T-cell (primary cell): ENCODE measurements around the gene CAMSAP2. TPM values are rescaled to one million over a fixed set of nuclear protein-coding genes. Genes with fewer than 3 reads are reported as not detected.

Experiments
- ATAC-seq, 4 experiments: fragments of 200-7000 bp in 3 of 4; fragments of 150-1000 bp in 1 of 4; cut with Tn5 transposase; replicated peaks in 1 of 4; 1 replicate in 3 of 4; 2 replicates in 1 of 4; pipeline ENCODE4 v1.10.0; 2021; ENCODE audit warnings: moderate library complexity in 3 of 4, mild to moderate bottlenecking in 2 of 4, moderate number of reproducible peaks in 1 of 4
- CTCF ChIA-PET, 2 donors: fragments of 300-600 bp; sonication (Branson Sonifier 250); formaldehyde crosslinking; loops; one replicate each; lab custom pipeline; 2022; ENCODE audit warnings: antibody characterized with exemption in 2 of 2; lab: Charles Lee
- POLR2A ChIA-PET, 2 donors: fragments of 300-600 bp; sonication (Branson Sonifier 250); formaldehyde crosslinking; loops; one replicate each; lab custom pipeline; 2022; ENCODE audit warnings: antibody characterized with exemption in 2 of 2; lab: Charles Lee
- DNase-seq, 35 experiments: peaks; one replicate each; pipeline versions ENCODE4 v3.0.0 to v3.0.0-alpha.2; 2013 to 2023
- H3K27ac ChIP-seq: one replicate; pipeline ENCODE4 v1.5.1; 2013; ENCODE audit warnings: low read length
- H3K27me3 ChIP-seq, 2 experiments: replicated peaks in 1 of 2; 1 replicate in 1 of 2; 2 replicates in 1 of 2; pipeline versions ENCODE4 v1.6.1 to v1.7.0; 2013; ENCODE audit warnings: low read length in 1 of 2, mixed read lengths in 1 of 2; ENCODE audit not compliant: control insufficient read depth in 2 of 2, insufficient read depth in 2 of 2; ENCODE audit errors: extremely low read depth in 1 of 2
- H3K36me3 ChIP-seq, 2 donors: 1 replicate in 1 of 2; 2 replicates in 1 of 2; pipeline versions ENCODE4 v1.6.1 to v1.7.0; 2013; ENCODE audit warnings: low read length in 1 of 2; ENCODE audit not compliant: control insufficient read depth in 2 of 2, insufficient read depth in 1 of 2; ENCODE audit errors: extremely low read depth in 1 of 2
- H3K4me1 ChIP-seq, 2 experiments: 1 replicate in 1 of 2; 2 replicates in 1 of 2; pipeline versions ENCODE4 v1.6.1 to v1.7.0; 2013; ENCODE audit warnings: low read length in 2 of 2, mixed read lengths in 1 of 2; ENCODE audit not compliant: insufficient read depth in 2 of 2, control insufficient read depth in 1 of 2; ENCODE audit errors: extremely low read depth in 1 of 2
- H3K4me3 ChIP-seq, 2 donors: 1 replicate in 1 of 2; 2 replicates in 1 of 2; pipeline versions ENCODE4 v1.5.1 to v1.7.0; 2013; ENCODE audit warnings: mild to moderate bottlenecking in 2 of 2, low read length in 1 of 2, moderate library complexity in 1 of 2; ENCODE audit not compliant: control insufficient read depth in 1 of 2; ENCODE audit errors: extremely low read depth in 1 of 2
- H3K9me3 ChIP-seq: 2 replicates; pipeline ENCODE4 v1.7.0; 2013
- H3K27ac Mint-ChIP-seq, 2 donors: one replicate each; pipeline ENCODE4 v1.8.0; 2020 to 2021; ENCODE audit warnings: mild to moderate bottlenecking in 2 of 2, mixed read lengths in 2 of 2
- H3K27me3 Mint-ChIP-seq, 2 donors: one replicate each; pipeline ENCODE4 v1.8.0; 2021 to 2022; ENCODE audit warnings: mixed read lengths in 2 of 2
- H3K36me3 Mint-ChIP-seq: one replicate; pipeline ENCODE4 v1.8.0; 2021; ENCODE audit warnings: mixed read lengths
- H3K4me1 Mint-ChIP-seq, 3 donors: one replicate each; pipeline ENCODE4 v1.8.0; 2020 to 2022; ENCODE audit warnings: mixed read lengths in 3 of 3, mild to moderate bottlenecking in 1 of 3
- H3K4me3 Mint-ChIP-seq, 3 donors: one replicate each; pipeline ENCODE4 v1.8.0; 2020 to 2022; ENCODE audit warnings: mild to moderate bottlenecking in 3 of 3, mixed read lengths in 3 of 3, moderate library complexity in 3 of 3
- H3K9me3 Mint-ChIP-seq, 3 donors: one replicate each; pipeline ENCODE4 v1.8.0; 2020 to 2022; ENCODE audit warnings: mixed read lengths in 3 of 3
- WGBS: methylation state at CpG from one replicate; pipeline ENCODE4 v1.1.5; 2013; ENCODE audit warnings: missing lambda C conversion rate; ENCODE audit not compliant: insufficient coverage; 5-methylcytosine and 5-hydroxymethylcytosine counted together
- total RNA-seq, 35 experiments: library from RNA in 6 of 35; stranded (reverse) in 6 of 35; fragments of 120-200 nt in 1 of 35; gene quantifications; one replicate each; pipeline versions ENCODE4 v1.2.1 to v1.2.4 and lab custom pipeline; 2013 to 2026

Gene CAMSAP2
- total RNA-seq, 5 donors from 2014 or later (not counting 1 experiment from before 2014, with no cell fraction given) = 4.6 to 9.1 (median 5.2) TPM

DNA sequence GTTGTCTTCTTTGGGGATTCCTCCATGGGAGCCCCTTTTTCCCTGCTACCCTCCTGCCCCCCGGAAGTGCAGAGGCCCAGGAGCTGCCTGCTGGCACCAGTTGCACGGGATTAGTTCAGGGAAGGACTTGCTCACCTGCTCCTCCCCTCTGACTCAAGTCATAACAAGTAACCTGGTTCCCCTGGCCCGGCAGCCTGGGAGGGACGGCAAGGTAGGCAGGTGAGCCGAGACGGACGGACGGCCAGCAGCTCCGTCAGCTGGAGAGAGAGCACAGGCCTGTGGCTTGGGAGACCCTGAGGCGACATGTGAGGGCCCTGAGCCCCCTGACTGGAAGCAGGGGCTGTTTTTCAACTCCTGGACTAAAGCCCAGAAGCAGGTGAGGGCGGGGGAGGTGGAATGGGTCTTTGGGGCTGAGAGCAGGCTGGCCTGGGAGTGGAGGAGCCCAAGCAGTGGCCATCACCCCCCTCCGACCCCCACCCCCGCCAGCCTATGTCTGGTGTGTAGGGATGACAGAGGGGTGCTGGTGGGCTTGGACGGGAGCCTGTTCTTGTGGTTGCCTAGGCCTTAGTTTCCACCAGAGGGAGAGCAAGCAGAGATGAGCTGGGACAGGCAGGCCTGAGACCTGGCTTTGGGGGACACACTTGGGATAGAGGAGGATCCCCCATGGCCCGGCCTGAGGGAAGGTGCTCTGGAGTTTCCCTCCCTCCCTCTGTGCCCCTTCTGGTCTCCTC, 156.2 kb downstream of the CAMSAP2 start, which contains the start of gene INAVA:
Gene INAVA, plus strand, starts transcription at position 189 of the 731 bp plus-strand sequence. CDS start 3,501 bp downstream, outside the sequence.
- Mint-ChIP-seq H3K9me3 (no peaks in the 10 kb centered on the region), H3K27me3 (peaks cover 26 to 34% of the 10 kb centered on the region in 2 donors), H3K4me1 (peaks cover 18 to 22% (median 22%) of the 10 kb centered on the region in 3 donors), H3K36me3 (no peaks in the 10 kb centered on the region), H3K27ac (no peak within 1 kb of the TSS), H3K4me3 (no peak within 1 kb of the TSS)
- Histone ChIP-seq H3K4me3 (no peak within 1 kb of the TSS), H3K36me3 (no peaks in the 10 kb centered on the region), H3K27ac (no peak within 1 kb of the TSS), H3K9me3 (no peaks in the 10 kb centered on the region), H3K4me1 (peaks cover 0 to 27% of the 10 kb centered on the region in 2 experiments), H3K27me3 (peaks cover 5 to 68% of the 10 kb centered on the region in 2 experiments)
- no peak for DNase-seq
- ATAC-seq = no peak
- WGBS = 95% methylated on average over 9 of the region's 15 CpGs
- ChIA-PET POLR2A (interaction anchor here in 1 of 2 donors (0.7 kb wide), 1 partner anchor 50 kb away, joined by 4 read pairs; no protein-coding TSS in a partner anchor), CTCF (no interaction called here)

- ChIA-PET CTCF (no interaction called here), POLR2A (interaction anchor here in 1 of 2 donors (0.7 kb wide), 1 partner anchor 50 kb away, joined by 4 read pairs; no protein-coding TSS in a partner anchor)
- no peak for ATAC-seq
- no peak overlapping the region for H3K4me3 Mint-ChIP-seq
- H3K27ac ChIP-seq = no peak overlapping the region
- no peak for DNase-seq
- H3K36me3 ChIP-seq = no peaks in the 10 kb centered on the region
- 72% methylated on average over 6 of the region's 8 CpGs for whole genome bisulfite sequencing
- peaks cover 0 to 22% of the 10 kb centered on the region in 2 experiments for H3K4me1 ChIP-seq
- H3K9me3 ChIP-seq = no peaks in the 10 kb centered on the region
- H3K27me3 Mint-ChIP-seq = peaks cover 26 to 34% of the 10 kb centered on the region in 2 donors
- H3K4me3 ChIP-seq = no peak overlapping the region
- H3K4me1 Mint-ChIP-seq = peaks cover 13 to 17% (median 16%) of the 10 kb centered on the region in 3 donors
- H3K27ac Mint-ChIP-seq = no peak overlapping the region
- H3K36me3 Mint-ChIP-seq = no peaks in the 10 kb centered on the region
- peaks cover 5 to 68% of the 10 kb centered on the region in 2 experiments for H3K27me3 ChIP-seq
- H3K9me3 Mint-ChIP-seq = no peaks in the 10 kb centered on the region
Measured at GRCh38 chr1:200895443-200895789, 156.7 kb downstream of the CAMSAP2 start.

GRCh38 chr1:200895801-200896530, 157.3 kb downstream of the CAMSAP2 start:
- no peak for ATAC-seq
- CTCF ChIA-PET = no interaction called here
- H3K27me3 ChIP-seq = peaks cover 5 to 69% of the 10 kb centered on the region in 2 experiments
- Mint-ChIP-seq H3K27me3 (peaks cover 26 to 34% of the 10 kb centered on the region in 2 donors), H3K9me3 (no peaks in the 10 kb centered on the region), H3K4me3 (no peak overlapping the region), H3K36me3 (no peaks in the 10 kb centered on the region), H3K4me1 (peaks cover 9 to 12% (median 12%) of the 10 kb centered on the region in 3 donors), H3K27ac (no peak overlapping the region)
- no peak for DNase-seq
- POLR2A ChIA-PET = no interaction called here
- H3K27ac ChIP-seq = no peak overlapping the region
- H3K4me1 ChIP-seq = peaks cover 0 to 16% of the 10 kb centered on the region in 2 experiments
- no peaks in the 10 kb centered on the region for H3K9me3 ChIP-seq
- H3K4me3 ChIP-seq = no peak overlapping the region
- 70% methylated on average over 3 of the region's 9 CpGs for WGBS
- no peaks in the 10 kb centered on the region for H3K36me3 ChIP-seq

GRCh38 chr1:200896531-200897196, 158.0 kb downstream of the CAMSAP2 start:
- Histone ChIP-seq H3K27ac (no peak overlapping the region), H3K9me3 (no peaks in the 10 kb centered on the region), H3K27me3 (peaks cover 5 to 67% of the 10 kb centered on the region in 2 experiments), H3K4me3 (no peak overlapping the region), H3K36me3 (no peaks in the 10 kb centered on the region), H3K4me1 (peaks cover 0 to 9% of the 10 kb centered on the region in 2 experiments)
- H3K9me3 Mint-ChIP-seq = no peaks in the 10 kb centered on the region
- WGBS = 84% methylated on average over 5 of the region's 10 CpGs
- ChIA-PET CTCF (no interaction called here), POLR2A (no interaction called here)
- H3K4me3 Mint-ChIP-seq = no peak overlapping the region
- ATAC-seq = no peak
- DNase-seq = no peak
- H3K27ac Mint-ChIP-seq = no peak overlapping the region
- H3K36me3 Mint-ChIP-seq = no peaks in the 10 kb centered on the region
- H3K27me3 Mint-ChIP-seq = peaks cover 26 to 30% of the 10 kb centered on the region in 2 donors
- H3K4me1 Mint-ChIP-seq = peaks cover 6 to 8% (median 7%) of the 10 kb centered on the region in 3 donors

DNA sequence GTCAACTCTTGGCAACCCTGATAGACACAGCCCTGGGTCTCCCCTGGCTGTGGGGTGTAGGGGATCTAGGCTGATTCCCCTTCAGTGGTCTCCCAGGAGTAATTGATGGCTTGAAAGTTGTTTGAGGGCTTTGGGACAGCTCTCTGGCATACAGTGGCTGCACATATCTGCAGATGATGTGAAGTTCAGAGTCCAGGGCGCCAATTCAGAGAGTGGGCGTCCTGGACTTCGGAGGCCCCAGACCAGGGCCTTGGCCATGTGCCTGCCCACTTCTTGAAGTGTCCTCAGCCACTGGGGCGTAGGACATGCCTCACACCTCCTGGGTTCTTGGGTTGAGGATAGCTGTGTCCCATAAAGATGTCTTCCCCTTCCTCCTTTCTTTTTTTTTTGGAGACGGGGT, 158.6 kb downstream of the CAMSAP2 start:
- Histone ChIP-seq H3K4me1 (peaks cover 0 to 3% of the 10 kb centered on the region in 2 experiments), H3K27ac (no peak overlapping the region), H3K27me3 (peaks cover 5 to 67% of the 10 kb centered on the region in 2 experiments), H3K9me3 (no peaks in the 10 kb centered on the region), H3K4me3 (no peak overlapping the region), H3K36me3 (no peaks in the 10 kb centered on the region)
- WGBS = 100% methylated on average over 2 of the region's 5 CpGs
- ATAC-seq = no peak
- ChIA-PET POLR2A (no interaction called here), CTCF (no interaction called here)
- Mint-ChIP-seq H3K4me3 (no peak overlapping the region), H3K36me3 (no peaks in the 10 kb centered on the region), H3K27me3 (peaks cover 20 to 25% of the 10 kb centered on the region in 2 donors), H3K27ac (no peak overlapping the region), H3K9me3 (no peaks in the 10 kb centered on the region), H3K4me1 (peaks cover 0 to 2% (median 1%) of the 10 kb centered on the region in 3 donors)
- DNase-seq = no peak

DNA sequence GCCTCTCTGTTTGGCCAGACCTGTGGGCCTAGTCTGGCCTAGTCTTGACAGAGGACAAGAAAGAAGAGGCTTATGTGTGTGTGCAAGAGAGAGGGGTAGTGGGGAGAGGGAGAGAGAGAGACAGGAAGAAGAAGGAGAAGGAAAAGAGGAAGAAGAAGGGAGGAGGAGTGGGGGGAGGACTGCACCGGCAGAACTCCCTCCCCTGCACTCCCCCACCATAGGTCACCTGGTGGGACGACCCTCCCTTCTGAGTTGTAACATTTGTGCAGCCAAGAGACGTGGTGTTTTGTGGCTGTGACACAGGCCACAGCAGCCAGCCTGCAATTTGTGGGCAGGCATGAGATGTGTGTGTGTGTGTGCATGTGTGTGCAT, 160.3 kb downstream of the CAMSAP2 start:
- Histone ChIP-seq H3K9me3 (no peaks in the 10 kb centered on the region), H3K27ac (no peak overlapping the region), H3K4me3 (no peak overlapping the region), H3K36me3 (no peaks in the 10 kb centered on the region), H3K4me1 (peaks cover 0 to 7% of the 10 kb centered on the region in 2 experiments), H3K27me3 (peaks cover 2 to 65% of the 10 kb centered on the region in 2 experiments)
- Mint-ChIP-seq H3K4me1 (peaks cover 0 to 2% (median 0%) of the 10 kb centered on the region in 3 donors), H3K27me3 (peaks cover 5 to 12% of the 10 kb centered on the region in 2 donors), H3K36me3 (no peaks in the 10 kb centered on the region), H3K9me3 (no peaks in the 10 kb centered on the region), H3K27ac (no peak overlapping the region), H3K4me3 (no peak overlapping the region)
- POLR2A ChIA-PET = no interaction called here
- ATAC-seq (no peak), DNase-seq (no peak)
- CTCF ChIA-PET = no interaction called here
- WGBS = 40% methylated on average over 1 of the region's 3 CpGs
